ENCODE data around the gene ABHD15.

GRCh38 chr17:29559640-29560039, 7.2 kb downstream of the ABHD15 start:
- TF ChIP-seq CTCF (IDR thresholded peaks at IDR 0.05) (no peak), POLR2A (IDR thresholded peaks at IDR 0.05) (no peak)
